HG03439 (cell line): ENCODE results near the gene FAM107A.
A peak's percentile ranks its signal among the peaks of the same experiment; 100 is the strongest.

Experiments
- ATAC-seq: cut with Tn5 transposase; IDR thresholded peaks from one replicate; pipeline ENCODE4 v1.9.1; 2021; ENCODE audit warnings: mild to moderate bottlenecking, moderate library complexity; ENCODE audit not compliant: unreplicated experiment

The FAM107A gene

GRCh38 chr3:58577269-58577821 lies at the start of gene FAM107A:
Gene FAM107A (minus strand): TSS chr3:58577391. CDS start chr3:58569860, 7,531 bp downstream.
- no peak for ATAC-seq

GRCh38 chr3:58625196-58625824 lies 48.1 kb upstream of the FAM107A start:
- ATAC-seq = no peak

- no peak for ATAC-seq
Measured at GRCh38 chr3:58624550-58624949, 47.4 kb upstream of the FAM107A start.

GRCh38 chr3:58623961-58624360 lies 46.8 kb upstream of the FAM107A start:
- no peak for ATAC-seq

- no peak for ATAC-seq
Measured at GRCh38 chr3:58623478-58623877, 46.3 kb upstream of the FAM107A start.

- no peak for ATAC-seq
Measured at GRCh38 chr3:58622892-58623291, 45.7 kb upstream of the FAM107A start.

GRCh38 chr3:58622436-58622835 lies 45.2 kb upstream of the FAM107A start:
- ATAC-seq = no peak

- no peak for ATAC-seq
Measured at GRCh38 chr3:58621086-58621830, 44.1 kb upstream of the FAM107A start.

- no peak for ATAC-seq
Measured at GRCh38 chr3:58620421-58620820, 43.2 kb upstream of the FAM107A start.

GRCh38 chr3:58617338-58617761 lies 40.2 kb upstream of the FAM107A start:
- ATAC-seq = no peak

- ATAC-seq = no peak
Measured at GRCh38 chr3:58613236-58614132, 36.3 kb upstream of the FAM107A start.

GRCh38 chr3:58612830-58613229 lies 35.6 kb upstream of the FAM107A start:
- no peak for ATAC-seq

- ATAC-seq = peak; percentile 56
Measured at GRCh38 chr3:58609990-58610389, 32.8 kb upstream of the FAM107A start.

GRCh38 chr3:58608648-58609047 lies 31.5 kb upstream of the FAM107A start:
- ATAC-seq = no peak

GRCh38 chr3:58607816-58608215 lies 30.6 kb upstream of the FAM107A start:
- no peak for ATAC-seq

- ATAC-seq = no peak
Measured at GRCh38 chr3:58606693-58607092, 29.5 kb upstream of the FAM107A start.

GRCh38 chr3:58604031-58604430 lies 26.8 kb upstream of the FAM107A start:
- ATAC-seq = no peak

- no peak for ATAC-seq
Measured at GRCh38 chr3:58603606-58604005, 26.4 kb upstream of the FAM107A start.

- no peak for ATAC-seq
Measured at GRCh38 chr3:58597770-58598310, 20.6 kb upstream of the FAM107A start.

GRCh38 chr3:58596834-58597518 lies 19.8 kb upstream of the FAM107A start:
- ATAC-seq = no peak
